NCI-H2227 treated with DMSO at 0.1 percent for 48 hours (cell line): ENCODE measurements around the gene COL5A2.

Source experiments
- DNase-seq: peaks from one replicate; lab custom pipeline; 2025; lab: John Stamatoyannopoulos, UW

Gene COL5A2

DNA sequence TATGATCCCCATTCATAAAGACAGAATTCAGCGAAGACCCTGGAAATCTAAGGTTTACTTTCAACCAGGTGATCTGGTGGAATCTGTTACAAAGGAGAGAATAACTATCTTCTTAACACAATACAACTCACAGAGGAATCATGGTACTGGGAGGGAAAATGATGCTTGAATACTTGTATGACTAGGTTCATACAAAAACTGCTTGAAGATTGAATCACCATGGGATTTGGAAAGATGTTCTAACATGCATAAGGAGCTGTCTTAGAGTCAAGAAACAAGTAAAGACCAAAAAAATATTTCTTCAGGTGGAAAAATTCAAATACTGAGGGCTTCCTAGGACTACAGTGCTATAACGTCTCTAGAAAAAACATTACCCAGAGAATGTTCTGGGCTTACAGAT is 32.2 kb downstream of the COL5A2 start:
- DNase-seq: no peak

DNA sequence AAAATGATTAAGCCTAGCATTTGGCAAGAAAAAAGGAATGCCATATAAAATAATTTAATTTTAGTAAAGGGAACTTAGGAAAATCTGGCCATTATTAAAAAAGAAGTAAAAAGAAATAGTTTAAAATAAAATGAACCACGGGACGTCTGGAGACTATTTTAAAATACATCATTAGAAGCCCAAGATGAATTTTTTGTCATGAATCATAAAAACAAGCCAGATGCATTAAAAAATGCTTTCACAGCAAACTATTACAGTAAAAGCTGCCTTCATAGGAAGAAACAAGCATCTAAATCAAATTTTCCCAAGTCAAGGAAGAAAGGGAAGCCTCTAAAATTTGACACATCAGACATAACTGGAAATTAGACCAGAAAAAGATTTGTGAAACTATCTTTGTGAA is 33.0 kb downstream of the COL5A2 start:
- no peak for DNase-seq

DNA sequence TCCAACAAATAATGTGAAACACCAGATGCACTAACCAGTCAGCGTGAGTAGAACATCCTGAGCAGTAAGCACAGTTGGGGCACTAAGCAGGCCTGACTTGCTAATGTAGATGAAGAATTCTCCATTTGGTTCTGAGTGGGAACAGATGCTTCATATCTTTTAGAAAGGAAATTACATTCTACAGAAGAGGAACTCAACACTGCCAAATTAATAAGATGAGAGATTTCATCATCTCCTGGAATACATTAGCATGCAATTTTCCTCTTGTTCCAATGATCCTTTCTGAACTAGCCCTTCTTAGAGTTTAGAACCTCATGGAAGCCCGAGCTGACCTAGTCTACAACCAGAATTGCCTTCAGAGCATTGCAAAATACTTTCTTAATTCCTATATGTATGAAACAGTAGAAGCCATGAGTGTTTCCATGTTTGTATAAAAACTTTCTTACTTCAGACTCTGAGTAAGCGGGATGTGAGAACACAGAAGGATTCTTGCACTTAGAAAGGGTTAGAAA is 34.8 kb downstream of the COL5A2 start:
- DNase-seq: no peak

DNA sequence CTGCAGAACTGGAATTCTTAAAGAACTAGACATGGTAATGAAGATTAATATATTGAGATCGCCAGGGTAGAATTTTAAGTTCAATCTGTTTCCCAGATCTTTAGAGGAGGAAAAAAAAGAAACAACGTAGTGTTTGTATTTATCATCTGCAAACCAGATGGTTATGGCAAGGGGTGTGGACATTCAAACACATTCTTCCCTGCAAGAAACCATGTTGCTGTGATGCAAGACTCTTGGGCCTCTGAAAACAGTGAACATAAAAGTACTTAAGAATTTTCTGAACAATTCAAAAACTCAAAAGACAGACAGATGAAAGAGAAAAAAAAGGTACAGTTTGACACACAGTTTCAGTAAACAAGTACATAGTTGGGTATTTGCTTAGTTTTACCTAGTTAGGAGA is 35.6 kb downstream of the COL5A2 start:
- DNase-seq: no peak

DNA sequence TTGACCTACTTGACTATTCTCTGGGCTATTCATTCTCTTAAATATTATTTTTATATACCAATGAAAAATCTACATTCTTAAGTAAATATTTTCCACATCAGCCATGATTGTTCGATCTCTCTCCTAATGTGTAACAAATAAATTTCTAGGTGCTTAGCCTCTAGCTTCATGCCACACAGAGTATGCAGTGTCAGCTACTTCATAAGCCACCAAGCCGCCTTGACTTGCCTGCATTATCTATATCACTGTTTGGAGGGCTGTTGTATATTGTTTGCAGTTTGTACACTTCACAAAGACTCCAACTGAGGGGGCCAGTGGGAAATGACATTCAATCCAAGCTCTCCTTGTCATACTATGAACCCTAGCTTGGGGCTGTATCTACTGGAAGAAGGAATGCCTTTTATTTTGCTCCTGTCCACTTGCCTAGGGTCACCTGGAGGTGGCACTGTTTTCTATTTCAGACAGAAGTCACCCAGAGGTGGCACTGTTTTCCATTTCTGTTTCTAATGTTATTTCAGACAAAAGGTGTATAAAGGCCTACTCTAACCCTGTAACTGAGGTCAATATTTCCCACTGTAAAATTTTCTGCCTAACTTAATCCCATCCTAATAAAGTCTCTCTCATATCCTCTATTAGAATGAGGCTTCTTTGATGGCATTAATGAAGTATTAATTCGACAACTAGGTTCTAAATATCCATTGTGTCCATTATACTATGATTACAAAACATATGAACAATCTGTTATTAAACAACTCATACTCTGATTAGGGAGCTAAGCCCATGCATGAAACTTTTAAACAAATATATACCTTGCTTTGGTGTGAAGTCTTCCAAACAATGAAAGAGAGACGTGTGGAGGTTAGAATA is 36.4 kb downstream of the COL5A2 start:
- peak; percentile 71 for DNase-seq

DNA sequence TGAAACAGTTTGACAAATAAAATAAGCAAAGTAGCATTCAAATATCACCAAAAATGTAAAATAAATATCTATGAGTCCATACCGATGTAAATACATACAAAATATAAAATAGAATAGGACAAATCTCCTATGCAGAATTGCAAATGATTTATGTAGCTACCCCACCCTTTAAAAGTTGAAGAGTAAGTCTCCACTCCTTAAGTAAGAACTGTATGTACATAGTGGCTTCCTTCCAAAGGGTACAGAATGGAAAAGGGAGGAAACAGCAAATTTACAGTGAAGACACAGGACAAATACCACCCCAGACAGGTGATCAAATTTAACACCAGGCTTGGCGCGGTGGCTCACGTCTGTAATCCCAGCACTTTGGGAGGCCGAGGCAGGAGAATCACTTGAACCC is 40.8 kb downstream of the COL5A2 start:
- no peak for DNase-seq

DNA sequence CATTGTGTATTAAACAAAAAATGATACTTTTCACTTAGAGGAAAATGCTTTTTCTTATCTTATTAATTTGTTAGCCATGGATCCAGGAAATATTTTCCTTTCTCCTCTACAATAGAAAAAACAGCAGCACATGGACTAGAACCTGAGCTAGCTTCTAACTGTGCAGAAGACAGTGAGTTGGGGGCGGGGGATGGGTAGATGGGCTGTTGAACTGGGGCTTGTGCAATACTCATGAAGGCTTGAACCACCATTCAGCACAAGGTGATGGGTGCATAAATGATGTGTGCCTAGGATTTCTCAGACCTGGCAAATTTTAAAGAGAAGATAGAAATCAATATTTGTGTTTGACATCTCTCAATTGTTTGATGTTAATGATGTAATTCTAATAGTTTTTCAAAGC is 42.0 kb downstream of the COL5A2 start:
- DNase-seq: peak; percentile 22

DNA sequence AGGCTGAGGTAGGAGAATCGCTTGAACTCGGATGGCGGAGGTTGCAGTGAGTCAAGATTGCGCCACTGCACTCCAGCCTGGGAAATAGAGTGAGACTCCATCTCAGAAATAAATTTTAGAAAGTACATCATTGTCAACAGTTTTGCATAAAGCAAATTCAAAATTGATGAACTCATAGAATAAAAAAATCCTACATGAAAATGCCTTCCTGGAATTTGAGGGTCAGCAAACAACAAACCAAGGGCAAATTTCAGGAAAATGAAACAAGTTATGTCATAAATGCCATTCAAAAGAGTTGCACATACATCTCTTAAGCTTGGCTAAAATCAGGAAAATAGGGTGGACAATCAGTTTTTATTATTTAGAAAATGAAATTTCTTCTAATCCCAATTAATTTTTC is 45.1 kb downstream of the COL5A2 start:
- DNase-seq: no peak

DNA sequence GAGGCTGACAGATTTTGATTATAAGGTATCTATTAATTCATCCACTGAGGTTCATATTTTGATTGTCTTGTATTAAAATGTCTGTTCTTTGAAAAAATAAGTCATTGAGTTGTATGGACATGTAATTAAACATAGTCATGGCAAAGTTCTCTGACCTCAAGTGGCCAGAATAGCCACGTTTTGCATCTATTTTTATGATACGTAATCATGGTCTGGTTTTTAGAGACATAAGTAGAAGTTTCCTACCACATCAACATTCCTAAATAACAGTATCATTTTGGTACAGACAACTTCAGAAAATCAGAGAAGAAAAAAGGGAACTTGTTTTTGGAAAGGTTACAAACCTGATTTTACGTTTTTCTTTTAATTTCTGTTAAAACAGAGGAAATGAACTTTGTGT is 47.6 kb downstream of the COL5A2 start:
- no peak for DNase-seq

DNA sequence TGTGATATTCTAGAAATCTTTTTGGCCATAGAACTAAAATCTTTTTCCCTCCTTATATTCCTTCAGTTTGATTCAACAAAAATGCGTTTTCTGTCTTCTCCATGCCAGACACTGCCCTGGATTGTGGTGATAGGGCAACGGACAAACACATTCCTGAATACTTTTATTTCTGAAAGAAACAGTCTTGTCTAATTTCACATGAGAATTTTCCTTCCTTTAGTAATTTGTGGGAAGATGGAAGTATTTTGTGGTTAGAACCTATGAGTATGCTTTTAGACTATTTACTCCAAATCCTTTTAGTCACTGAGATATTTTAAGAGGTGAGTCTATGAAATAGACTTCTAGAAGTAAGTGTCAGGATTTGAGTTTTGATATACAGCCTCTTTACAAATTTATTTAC is 49.6 kb downstream of the COL5A2 start:
- no peak for DNase-seq

DNA sequence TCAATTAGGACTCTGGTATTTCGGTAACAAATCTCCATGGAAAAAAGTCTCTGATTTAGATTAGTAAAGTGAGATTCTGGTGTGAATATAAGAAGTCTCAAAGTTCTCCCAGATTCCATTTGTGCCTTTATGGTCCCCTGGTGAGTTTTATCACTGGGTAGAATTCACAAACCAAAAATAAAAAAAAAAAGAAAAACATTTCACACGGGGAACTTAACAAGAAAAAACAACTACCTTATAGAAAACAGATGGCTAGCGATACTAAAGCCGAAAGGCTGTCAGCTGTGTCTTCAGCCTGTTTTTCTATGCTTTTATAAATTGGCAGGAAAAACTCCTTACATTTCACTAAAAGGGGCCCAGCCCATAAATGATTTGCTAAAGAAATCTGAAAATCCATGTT is 50.6 kb downstream of the COL5A2 start:
- DNase-seq: no peak

DNA sequence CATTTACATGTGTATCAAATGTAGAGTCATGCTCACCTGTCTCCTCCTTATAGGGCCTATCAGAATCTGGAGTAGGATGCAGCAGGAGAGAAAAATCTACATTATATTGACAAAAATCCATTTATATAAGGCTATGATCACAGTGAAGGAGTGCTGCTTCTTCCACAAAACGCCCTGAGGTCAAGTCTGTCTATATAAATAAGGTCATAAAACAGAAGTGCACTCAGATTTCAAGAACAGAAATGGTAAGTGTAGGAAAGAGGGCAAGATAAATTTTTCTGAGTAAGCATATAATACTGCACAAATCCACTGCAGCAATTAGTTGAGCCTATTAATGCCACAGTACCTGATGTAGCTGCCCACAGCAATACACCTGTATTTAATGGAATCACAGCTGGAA is 51.8 kb downstream of the COL5A2 start:
- peak; percentile 94 for DNase-seq

DNA sequence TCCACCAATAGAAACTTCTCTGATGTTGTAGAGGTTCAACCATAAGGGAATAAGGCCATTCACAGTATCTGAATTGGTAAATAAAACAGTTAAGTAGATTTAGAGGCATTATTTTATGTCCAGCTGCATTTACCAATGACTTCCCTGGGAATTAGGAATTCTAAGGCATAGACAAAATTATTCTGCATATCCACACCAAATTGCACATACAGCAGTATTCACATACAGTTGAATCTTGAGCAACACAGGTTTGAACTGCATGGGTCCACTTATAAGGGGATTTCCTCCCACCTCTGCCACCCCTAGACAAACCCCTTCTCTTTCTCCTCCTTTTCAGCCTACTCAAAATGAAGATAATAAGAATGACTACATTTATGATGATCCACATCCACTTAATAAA is 54.4 kb downstream of the COL5A2 start:
- no peak for DNase-seq

DNA sequence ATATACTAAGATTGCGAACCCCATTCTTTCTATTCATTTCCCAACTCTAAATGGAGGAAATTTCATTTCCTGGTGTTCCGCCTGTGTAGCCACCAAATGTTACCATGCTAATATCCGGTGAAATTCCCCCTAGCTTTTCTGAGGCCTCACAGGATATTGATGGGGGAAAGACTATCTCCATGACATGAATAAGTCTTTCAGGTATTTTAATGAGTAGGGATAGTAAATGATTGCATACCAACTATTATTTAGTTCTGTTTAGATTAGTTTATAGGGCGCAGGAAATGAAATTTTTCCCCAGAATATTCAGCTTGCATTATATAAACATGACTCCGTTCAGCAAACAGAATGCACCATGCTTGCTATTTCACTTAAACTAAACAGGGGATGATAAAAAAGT is 55.4 kb downstream of the COL5A2 start:
- DNase-seq: no peak

DNA sequence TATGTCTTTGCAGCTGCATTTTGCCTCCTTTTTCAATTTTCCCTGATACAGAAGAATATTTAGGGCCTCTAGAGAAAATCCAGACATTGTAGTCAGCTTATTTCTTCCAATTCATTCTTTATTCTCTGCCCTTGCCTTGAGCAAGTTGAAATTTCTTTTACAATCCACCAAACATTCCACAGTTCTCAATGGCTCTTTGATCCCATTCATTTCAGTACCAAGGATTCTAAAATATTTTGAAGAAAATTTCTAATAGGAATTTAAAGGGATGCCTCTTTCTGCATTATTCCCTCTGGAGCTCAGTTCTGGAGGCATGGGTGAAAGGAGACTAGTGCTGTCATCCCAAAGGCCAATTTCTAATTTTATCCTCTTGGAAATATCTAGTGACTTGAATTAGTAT is 61.2 kb downstream of the COL5A2 start:
- no peak for DNase-seq

DNA sequence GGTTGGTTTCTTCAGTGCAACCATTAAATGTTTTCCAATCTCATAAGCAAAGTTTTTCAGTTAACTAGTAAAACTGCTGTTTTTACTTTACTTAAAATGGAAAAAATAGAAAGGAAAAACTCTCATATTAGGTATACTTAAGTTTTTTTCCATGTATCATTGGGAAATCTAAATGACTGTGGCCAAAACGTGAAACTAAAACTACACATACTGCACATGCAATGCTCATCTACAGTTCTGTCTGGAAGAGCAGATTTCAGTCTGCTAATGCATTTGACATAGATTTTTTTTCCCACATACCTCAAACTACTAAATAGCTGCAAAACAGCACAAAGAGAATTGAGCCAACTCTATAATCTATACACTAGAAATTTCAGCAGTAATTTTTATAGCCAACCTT is 62.6 kb downstream of the COL5A2 start:
- DNase-seq: no peak

DNA sequence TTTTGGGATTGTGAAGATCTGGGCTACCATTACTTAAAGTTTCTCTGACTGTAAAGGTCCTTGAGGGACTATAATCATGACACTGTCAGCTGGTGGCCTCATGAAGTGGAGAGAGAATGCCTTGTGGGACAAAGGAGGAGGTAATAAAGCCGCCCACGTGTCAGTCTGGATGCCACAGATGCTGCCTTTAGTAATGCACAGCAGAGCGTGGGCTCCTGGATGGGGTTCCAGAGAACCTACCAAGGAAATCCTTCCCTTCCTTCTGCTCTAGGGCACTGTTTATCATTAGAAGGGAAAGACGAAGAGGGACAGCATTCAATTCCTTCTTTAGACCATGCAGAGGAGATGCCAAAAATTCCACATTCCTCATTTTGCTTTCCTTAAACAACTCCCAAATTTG is 63.5 kb downstream of the COL5A2 start:
- DNase-seq: peak; percentile 71

DNA sequence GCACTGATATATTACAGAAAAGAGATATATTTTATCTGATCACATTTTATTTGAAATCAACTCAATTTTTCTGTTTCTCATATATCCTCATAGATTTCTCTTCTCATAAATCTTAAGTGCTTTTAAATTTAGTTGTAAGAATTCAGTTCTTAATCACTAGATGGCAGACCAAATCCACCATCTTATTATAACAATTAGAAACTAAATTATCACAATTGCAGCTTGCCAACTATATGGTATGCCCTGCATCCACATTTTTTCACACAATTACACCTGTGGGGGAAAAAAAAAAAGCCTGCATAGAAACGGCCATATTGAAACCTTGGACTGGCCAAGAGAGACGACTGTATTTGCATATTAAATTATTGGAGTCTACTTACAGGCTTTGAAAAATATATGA is 64.4 kb downstream of the COL5A2 start:
- DNase-seq: no peak

DNA sequence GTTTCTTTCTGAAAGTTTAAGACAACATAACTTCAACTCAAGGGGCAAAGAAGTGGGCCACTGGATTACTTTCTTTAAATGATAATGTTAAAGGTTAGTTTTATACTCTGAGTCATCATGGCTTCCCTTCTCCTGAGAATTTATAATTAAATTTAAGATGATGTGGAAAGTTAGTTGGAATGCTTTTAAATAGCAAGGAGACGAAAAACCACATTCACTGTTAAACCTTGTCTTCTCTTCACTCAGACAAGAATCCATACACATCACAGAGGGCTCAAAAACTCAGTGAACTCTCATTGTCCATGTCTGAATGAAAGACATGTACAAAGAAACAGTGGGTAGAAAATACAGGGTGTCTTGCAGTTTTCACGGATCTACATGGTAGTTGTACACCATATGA is 65.6 kb downstream of the COL5A2 start:
- DNase-seq: peak; percentile 86

DNA sequence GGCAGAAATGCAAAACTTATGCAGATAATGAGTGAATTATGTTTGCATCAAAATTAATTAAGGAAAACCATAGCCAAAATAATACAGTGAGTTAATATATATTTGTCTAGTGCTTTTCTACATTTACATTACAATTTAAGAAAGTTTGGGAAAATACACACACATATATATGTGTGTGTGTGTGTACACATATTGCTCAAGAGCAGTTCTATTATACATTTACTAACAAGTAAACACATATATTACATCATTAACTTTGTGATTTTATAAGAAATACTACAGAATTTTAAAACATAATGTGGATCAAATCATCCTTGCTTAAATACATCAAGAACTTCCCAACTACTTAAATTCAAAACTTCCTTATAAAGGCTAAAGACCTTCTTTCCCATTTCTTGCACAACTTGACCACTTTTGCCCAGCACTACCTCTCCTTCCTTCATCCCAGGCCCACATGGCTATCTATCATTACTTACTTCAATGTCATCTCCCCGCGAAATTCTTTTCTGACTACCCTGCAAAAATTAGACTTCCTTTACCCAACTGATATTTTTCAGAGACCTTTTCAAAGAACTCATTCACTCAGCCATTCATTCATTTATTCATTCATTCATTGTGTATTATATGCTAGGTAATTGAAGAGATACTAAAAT is 68.4 kb downstream of the COL5A2 start:
- DNase-seq: no peak

DNA sequence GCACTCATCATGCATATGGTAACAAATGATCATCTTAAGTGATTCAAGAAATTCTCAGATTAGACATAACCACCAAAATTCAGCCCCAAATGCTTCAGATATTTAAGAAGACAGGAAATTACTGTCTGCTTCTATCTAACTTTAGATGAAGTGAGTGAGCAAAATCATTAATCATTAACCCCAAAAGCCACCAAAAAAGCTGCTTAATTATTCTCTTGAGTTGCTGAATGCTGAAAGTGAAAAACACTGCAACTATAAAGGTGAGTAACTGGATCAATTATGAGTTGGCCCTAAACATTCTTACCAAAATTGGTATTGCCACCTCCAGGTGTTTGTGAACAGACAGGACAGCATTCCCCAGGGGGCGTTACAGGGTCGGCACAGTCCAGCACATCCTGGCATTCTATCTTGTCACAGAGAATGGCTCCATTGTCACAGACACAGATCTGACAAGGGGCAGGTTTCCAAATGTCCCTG is 69.6 kb downstream of the COL5A2 start:
- no peak for DNase-seq

DNA sequence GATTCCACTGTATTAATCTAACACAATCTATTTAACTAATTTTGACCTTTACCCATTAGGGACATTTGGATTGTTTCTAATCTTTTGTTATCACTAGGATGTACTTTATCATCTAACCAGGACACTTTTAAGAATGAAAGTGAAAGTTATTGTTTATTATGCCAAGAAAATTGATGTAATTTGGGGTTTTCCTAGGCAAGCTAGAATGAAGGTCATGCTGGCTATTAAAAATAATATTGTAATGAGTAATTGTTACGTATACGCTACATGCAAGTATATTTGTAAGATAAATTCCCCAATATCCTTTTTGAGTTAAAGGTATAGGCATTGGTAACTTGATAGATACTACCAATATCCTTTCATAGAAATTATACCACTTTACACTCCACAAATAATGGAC is 74.6 kb downstream of the COL5A2 start:
- no peak for DNase-seq

DNA sequence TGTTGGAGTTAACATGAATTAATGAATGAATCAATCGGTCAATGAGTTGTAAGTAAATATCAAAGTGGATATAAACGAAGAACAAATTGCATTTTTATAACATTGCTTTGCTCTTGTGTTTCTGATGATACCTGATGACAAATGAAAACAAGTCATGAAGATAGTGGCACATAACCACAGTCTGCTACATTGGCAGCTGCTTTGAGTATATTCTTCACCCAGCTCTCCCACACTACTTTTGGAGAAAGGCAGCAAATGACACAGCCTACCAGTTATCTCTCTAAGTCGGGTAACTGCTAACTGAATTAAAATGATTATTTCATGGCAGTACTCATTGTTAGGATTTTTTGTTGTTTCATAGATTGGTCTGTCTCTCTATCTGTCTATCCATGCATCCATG is 76.8 kb downstream of the COL5A2 start:
- no peak for DNase-seq
